GOT3 (cell line): ENCODE data around the gene PLA2G1B.

Experiments used
- DNase-seq: peaks from one replicate; lab custom pipeline; 2025; ENCODE audit warnings: mixed read lengths; lab: John Stamatoyannopoulos, UW

The PLA2G1B gene

DNA sequence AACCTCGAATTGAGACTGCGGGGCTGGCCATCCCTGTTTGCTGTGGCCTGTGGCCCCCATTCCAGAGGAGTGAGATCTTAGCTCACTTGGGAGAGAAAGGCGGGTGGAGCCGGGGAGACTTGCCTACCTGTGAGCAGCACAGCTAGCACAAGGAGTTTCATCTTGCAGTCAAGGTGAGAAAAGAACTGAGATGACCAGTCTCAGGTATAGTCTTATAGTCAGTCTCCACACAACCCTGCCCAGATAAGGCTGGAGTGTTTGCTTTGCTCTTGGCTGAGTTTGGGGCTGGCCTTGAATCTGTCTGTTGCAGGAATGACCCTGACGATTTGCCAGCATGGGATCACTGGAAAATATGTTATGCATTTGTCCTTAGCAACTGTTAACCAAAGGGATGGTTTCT is at the start of gene PLA2G1B:
Gene PLA2G1B, minus strand, starts transcription at position 187 of the 400 bp plus-strand sequence. Its CDS starts 26 bp downstream, at position 161.
- no peak for DNase-seq

DNA sequence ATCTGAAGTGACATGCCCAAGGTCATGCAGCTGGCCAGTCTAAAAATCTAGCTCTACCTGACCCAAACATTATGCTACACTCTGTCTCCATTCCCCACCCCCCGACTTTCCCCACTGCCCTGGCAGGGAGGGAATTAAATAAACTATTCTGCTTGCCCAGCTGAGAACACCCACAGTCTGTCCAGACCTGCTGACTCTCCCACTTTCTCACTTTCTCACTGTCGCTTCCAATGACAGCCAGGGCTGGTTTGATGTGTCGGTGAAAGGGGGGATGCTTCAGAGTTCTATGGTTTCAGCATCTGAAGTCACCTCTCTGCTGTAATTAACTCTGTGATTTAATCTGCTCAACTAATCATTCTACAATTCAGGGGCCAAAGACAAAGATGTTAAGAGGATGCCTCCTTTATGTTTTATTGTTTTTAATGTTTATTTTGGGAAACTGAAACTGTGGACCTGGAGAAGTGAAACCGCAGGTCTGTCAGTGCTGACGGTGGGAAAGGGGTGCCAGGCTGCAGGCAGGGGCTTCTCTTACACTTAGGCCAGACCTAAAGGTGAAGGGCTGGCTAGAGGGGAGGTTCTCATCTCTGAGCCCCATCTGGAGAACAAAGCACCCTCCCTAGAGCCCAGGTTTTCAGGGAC is 49.5 kb upstream of the PLA2G1B start:
- no peak for DNase-seq

DNA sequence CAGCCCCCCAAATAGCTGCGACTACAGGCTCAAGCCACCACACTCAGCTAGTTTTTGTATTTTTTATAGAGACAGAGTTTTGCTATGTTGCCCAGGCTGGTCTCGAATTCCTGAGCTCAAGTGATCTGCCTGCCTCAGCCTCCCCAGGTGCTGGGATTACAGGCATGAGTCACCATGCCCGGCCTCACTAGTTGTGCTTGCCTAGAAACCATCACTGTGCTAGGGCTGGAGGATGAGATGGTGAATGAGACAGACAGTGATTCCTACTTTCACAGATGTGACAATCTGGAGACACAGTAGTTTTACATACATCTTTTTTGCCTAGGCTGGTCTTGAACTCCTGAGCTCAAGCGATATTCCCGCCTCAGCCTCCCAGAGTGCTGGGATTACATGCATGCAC is 48.8 kb upstream of the PLA2G1B start:
- DNase-seq: no peak

DNA sequence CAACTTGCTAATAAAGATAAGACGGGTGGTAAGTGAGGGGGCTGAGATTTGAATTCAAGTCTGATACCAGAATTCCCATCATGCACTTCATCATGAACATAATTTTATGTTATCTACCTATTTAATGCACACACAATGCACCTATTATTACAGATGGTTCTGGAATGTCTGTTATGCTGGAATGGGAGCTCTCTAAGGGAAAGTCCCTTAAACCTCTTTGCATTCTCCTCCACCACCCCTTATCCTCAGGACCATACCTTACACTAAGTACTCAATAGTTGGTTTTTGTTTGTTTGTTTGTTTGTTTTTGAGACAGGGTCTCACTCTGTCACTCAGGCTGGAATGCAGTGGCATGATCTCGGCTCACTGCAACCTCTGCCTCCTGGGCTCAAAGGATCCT is 48.4 kb upstream of the PLA2G1B start:
- no peak for DNase-seq

DNA sequence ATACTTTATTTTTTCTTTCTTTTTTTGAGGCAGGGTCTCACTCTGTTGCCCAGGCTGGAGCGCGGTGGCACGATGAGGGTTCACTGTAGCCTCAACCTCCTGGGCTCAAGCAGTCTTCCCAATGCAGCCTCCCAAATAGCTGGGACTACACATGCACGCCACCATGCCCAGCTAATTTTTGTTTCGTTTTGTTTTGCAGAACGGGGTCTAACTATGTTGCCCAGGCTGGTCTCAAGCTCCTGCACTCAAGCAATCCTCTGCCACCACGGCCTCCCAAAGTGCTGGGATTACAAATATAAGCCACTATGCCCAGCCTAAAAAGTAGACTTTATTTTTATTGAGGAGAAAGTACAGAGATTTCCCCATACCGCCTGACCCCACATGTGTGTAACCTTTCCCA is 46.1 kb upstream of the PLA2G1B start:
- DNase-seq: no peak

DNA sequence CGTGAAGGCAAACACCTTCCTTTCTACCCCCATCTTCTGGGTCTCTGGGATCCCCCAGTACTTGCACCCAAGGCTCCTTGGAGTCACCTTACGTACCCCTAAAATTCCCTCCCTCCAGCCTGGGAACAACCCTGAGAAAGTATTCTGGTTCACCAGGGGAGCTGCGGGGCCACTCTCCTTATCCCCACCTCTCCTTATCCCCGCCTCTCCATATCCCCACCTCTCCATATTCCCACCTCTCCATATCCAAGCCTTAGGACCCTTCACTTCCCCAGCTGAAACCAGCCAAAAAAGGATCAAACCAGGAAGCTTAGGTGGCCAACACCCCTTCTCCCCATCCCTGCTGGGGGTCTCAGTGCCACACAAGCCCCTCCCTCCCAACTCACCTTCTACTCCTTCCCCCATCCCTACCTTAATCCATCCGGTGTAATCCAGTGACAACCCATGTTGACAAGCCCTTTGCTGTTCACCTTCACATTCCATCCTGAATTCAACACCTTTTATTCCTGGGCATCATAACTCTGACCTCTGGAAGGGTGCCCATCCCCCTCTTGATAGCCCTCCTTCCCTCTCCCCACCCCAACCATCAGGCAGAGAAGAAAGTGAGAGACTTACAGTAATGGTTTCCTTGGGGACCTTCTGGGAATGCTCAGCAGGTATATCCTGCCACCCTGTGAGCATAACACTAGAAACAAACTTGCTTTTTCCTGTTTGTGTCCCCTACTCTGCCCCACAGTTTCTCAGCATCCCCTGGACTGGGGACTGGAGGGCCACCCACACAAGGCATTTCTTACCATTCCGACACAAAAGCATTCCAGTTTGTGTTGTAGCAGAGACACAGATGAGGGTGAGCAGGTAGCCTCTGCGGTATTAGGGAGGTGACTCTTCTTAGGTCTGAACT is 43.0 kb upstream of the PLA2G1B start:
- DNase-seq: no peak

DNA sequence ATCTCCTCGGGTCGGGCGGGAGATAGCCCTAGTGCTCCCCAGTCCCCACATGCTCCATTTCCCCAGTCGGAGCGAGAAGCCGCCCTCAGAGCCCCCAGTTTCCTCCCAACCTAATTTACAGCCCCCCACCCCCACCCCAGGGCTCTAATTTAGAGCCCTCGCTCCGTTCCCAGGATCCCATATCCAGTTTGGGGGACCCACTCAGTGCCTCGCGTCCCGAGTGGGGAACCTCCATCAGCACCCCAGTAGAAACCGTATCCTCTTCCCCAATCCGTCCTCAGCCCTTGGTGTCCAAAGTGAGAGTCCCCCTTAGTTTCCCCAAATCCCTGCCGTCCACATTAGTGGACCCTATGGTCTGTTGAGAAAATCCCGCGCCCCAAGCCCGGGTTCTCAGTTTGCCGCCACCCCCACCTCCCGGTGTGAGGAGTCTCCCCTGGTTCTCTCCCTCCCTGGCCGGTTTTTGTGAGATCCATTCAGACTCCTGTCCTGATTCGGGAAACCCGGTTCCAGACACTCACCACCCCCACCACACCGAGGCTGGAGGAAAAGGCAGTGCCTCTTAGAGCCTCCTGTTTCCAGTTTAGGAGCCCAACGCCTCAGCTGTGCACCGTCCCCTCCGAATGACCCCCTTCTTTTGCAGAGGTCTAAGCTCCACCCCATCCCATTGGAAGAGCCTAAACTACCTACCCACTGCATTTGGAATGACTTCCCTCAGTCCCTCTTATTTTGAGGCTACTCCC is 42.2 kb upstream of the PLA2G1B start:
- no peak for DNase-seq

DNA sequence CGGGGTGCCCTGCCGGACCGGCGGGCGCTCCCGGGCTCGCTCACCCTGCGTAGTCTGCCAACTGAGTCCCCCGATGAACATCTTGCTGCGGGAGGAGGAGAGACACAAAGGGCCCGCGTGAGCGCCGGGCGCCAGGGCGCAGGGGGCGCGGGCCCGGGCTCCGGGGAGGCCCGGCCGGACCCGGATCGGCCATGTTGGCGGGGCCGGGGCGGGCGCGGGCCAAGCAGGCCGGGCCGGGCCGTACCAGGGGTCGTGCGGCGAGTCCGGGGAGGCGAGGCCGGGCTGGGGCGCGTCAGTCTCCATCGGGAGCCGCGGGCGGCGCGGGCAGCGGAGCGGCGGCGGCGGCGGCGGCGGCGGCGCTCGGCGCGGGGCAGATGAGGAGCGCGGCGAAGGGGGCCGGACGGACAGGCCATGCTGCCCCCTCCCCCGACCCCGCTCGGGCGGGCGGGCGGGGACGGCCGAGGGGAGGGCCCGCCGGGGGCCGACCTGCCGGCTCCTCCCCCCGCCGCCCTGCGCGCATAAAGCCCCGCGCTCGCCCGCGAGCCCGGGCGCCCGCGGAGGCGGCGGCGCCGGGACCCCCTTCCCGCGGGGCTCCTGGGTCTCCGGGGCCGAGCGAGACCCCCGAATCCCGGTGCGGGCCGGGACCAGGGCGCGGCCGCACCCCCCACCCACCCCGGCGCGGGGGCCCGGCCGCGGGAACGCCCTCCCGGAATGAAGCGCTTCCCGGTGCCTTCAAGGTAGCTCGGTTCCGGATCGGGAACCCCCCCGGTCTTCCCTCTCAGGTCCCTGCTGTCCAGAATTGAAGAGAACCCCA is 41.4 kb upstream of the PLA2G1B start, which contains the start of gene MSI1:
Gene MSI1, minus strand, starts transcription at position 376 of the 814 bp plus-strand sequence. Its CDS starts 73 bp downstream, at position 303.
- no peak for DNase-seq

DNA sequence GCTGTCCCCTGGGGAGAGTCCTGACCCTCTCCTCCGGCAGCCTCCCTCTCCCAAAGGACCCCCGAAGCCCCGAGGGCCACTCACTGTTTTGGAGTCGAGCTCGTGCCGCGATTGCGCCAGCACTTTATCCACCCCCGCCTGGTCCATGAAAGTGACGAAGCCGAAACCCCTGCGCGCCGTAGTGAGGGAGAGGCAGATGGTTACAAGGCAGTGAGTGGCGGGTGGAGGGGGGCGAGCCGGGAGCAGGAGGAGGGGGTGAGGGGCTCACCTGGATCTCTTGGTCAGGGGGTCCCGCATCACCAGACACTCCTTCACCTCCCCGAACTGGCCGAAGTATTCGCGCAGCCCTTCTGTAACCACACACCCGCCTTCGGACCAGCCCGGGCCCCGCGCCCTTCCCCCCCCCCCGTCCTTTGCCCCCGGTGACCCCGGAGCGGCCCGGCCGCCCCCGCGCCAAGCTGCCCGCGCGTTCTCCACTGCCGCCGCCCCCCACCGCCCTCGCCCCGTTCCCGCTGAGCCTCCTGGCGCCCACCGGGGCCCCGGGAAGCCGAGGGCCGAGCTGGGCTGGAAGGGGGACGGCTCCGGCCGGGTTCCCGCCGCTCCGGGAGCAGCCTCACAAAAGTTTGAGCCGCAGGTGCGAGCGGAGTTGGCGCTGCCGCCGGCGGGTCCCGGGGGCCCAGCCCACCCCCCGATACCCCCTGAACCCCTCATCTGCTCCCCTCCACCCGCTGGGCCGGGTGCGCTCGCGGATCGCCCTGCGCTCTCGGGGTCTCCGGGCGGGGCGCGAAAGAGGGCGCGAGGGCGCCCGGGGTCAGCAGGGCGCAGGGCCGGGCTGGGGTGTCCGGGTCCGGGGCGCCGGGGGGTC is 40.6 kb upstream of the PLA2G1B start:
- DNase-seq: no peak

DNA sequence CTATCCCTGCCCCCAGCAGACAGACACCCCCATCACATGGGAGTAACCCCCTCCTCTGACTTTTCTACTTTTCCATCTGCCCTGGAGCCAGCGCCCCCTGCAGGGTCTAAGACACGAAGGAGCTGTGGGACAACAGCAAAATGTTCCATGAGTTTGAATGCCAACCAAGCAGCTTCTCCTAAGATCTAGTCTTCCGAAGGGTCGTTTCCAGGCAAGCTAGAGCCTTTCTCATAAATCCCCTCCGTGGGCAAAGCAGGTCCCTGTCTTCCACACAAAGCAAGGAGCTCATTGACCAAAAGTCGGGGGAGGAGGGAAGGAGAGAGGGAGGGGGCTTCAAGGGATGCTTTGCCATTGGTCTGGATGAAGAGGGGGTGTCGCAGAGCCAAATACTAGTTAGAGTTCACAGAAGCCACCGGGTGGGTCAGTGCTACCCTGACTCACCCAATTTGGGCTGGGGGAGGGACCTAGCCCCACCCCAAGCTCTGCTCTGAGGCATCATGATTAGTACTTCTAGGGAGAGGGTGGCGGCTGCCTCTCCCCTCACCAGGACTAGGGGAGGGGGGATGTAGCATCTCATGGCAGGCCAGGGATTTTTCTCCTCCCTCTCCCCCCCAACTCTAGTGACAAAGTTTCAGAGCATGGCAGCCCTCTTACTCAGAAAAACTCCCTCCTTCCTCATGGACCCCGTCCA is 39.8 kb upstream of the PLA2G1B start:
- DNase-seq: no peak

DNA sequence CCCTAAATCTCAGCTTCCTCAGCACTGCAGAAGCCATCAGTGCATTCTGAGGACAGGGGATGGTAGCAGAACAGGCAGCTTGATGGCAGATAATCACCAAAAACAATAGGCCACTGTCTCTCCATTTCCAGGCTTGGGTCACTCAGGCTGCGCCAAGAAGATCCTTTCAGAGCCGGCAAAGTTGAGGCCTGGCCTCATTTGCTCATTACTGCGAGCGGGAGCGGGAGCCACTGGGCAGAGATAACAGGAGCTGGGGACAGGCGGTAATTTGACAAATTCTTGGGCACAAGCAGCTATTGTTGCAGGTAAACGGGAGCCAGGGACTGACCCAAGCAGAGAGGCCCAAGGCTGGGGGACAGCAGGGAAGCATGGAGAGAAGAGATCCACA is 39.3 kb upstream of the PLA2G1B start:
- no peak for DNase-seq

DNA sequence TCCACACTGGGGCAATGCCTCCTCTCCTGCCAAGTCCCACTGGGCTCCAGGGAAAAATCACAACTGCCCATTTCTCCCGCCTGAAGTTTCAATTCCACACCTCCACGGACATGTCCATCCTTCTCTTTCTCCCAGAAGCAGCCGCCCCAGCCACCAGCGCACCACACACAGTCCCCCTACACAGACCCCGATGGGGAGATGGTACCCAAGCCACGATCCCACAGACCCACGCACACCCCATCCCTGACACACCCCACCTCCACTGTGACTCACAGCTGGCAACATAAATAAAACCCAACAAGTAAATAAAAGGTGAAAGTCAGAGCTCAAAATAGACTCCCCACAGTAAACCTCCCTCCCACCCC is 38.7 kb upstream of the PLA2G1B start:
- DNase-seq: no peak

DNA sequence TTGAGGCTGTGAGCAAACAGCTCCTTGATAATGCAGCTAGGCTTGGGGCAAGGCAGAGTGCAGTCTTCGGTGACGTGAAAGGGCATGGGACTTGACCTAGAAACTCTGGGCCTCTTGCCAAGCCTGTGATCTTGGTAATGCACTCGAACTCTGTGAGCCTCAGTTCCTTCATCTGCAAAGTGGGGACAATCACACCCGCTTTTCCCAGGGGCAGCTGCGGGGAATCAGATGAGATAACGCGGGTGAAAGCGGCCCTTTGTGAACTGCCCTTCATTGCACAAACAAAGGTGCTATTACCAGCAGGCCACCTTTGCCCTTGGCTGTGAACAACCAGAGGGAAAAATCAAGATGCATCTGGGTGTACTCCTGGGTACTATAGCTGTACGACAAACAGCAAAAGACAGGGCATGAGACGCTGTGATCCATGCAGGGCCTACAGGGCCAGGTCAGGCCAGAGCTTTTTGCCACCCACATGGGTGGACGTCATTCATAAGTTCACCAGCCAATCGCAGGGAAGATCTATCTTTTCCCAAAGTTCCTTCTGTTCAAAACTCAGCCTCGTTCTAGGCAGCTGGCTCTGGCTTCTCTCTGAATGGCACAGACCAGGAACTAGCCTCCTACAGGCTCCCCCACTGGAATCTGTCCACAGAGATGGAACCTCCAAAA is 38.2 kb upstream of the PLA2G1B start:
- DNase-seq: no peak

DNA sequence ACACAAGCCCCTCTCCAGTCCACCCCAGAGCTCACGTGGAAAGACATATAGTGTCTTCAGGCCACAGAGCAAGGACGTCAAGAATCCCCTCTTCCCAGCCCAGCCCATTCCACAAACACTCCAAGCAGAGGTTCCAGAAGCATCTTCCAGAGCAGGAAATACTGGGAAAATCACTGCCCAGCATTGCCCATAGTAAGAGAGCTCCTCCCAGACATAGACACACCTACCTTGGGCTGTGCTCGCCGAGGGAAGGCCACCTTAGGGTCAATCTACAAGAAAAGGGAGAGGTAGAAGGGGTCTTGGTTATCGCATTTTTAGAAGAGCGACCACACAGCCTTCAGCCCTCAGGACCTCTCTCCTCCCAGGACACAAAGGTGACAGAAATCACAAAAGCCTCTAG is 36.9 kb upstream of the PLA2G1B start:
- no peak for DNase-seq

DNA sequence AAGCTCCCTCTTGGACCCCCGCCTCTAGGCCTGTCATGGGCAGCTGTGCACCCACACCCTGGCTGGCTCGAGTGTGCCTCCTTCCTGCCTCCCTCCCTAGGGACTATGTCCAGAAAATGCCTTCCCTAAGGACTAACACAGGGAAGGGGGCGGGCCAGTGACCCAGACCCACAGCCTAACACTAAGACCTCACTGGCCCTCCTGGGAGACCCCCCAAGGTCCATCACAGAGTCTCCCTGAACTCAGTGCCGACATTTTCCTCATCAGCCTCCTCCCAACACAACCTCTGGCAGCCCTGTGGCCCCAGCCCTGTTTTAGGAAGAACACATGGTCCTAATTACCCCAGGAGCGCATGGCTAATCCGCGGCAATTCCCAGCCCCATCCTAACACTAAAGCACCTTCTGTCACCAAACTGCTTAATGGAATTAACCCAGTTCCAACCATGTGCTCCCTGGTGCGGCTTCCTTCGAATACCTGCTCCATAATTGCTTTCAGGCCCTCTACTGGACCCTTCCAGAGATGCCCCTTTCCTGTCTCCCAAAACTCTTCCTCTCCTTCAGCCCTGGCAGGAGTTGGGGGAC is 35.8 kb upstream of the PLA2G1B start:
- no peak for DNase-seq

DNA sequence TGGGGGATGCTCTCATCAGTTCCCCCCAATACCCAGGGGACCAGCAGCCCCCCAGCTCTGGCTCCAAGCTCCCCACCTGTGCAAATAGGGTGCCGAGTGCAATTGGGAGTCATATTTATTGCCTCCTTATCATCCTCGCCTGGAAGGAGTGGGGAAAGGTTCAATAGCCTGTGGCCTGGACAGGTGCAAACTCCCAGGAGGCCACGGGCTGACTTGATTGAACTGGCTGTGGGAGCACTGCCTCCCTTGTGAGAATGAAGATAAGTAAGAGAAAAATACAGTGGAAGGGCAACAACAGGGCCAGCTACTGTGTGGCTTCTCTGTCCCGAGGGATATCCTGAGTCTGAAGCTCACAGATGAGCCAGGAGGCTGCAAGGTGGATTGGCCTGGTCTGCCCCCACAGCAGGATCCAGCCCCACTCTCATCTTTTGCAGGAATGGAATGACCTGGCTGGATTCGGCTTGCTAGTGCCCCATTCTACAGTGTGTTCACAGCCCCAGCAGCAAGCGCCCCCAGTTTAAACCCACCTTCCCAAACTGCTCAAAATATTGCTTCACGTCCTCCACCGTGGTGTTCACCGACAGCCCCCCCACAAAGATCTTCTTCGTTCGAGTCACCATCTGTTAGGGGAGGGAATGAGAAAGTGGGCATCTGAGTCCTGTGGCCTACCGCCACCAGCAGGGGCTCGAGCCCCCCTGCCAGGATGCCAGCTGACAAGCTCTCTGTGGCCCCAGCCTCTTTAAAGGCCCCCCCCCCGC is 35.1 kb upstream of the PLA2G1B start:
- DNase-seq: no peak

DNA sequence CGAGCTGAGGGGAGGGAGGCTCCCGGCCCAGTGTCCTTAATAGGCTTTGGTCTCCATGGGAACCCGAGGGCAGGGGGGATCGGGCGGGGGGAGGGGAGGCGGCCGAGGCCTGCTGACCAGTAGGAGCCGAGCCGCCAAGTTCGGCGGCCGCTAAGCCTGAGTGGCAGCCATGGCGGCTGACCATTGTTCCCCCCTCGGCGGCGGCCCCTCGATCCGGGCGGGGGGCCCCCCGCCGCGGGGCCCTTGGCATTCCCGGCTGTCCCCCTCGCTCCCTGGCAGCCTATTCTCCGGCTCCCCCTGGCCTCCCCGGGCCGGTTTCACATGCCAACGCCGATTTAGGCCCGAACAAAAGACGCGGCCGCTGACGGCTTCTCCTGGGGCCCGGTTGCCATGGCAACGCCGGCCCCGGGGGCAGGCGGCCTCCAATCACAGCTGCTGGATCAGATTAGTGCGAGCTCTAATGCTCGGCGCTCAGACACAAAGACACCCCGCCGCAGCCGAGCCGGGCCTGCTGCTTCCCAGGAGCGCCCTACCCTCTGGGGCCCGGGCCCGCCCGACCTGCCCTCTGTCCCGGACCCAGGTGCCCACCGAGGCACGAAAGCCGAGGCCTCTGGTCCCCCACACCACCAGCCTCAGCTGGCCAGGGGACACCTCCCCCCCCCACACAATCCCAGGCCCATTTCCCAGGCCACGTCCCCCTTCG is 34.1 kb upstream of the PLA2G1B start:
- no peak for DNase-seq

DNA sequence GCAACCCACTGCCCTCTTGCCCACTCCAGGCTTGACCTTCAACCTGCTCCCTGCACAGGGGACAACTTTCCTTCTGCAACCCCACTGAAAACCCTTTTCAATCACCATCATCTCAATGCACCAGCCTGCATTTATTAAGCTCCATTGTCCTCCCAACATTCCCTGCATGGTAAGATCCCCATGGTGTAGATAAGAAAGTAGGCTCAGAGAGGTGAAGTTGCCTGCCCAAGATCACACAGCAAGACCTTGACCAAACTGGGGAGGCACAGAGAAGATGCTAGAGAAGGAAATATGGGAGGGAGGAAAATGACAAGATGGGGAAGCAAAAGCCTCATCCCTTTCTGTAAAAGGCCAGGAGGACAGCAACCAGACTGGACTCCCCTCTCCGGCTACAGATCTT is 31.5 kb upstream of the PLA2G1B start:
- DNase-seq: no peak
